SK-N-SH treated with all-trans-retinoic acid at 6 μM for 48 hours (cell line): ENCODE measurements around the gene SEMA3G.

Source experiments
- ATAC-seq: fragments of 200-7000 bp; cut with Tn5 transposase; 3 replicates; pipeline ENCODE4 v1.9.1; 2020; ENCODE audit warnings: mild to moderate bottlenecking, moderate library complexity
- ARNTL ChIP-seq: fragments of 450-650 bp; formaldehyde crosslinking; IDR thresholded peaks from 2 replicates; pipeline ENCODE4 v1.5.0; 2020; ENCODE audit warnings: low read depth, mild to moderate bottlenecking, moderate library complexity, borderline replicate concordance
- BACH2 ChIP-seq: fragments of 250-450 bp; sonication (Bioruptor Pico); IDR thresholded peaks from 2 replicates; pipeline ENCODE4 v1.9.0; 2021; ENCODE audit warnings: mild to moderate bottlenecking, borderline replicate concordance
- CREB5 ChIP-seq: fragments of 250-450 bp; sonication (Bioruptor Pico); IDR thresholded peaks from 2 replicates; pipeline ENCODE4 v1.5.1; 2020; ENCODE audit warnings: low read depth, mild to moderate bottlenecking, moderate library complexity
- CSDC2 ChIP-seq: fragments of 250-450 bp; sonication (Bioruptor Pico); IDR thresholded peaks from 2 replicates; pipeline ENCODE4 v1.5.0; 2020; ENCODE audit warnings: mild to moderate bottlenecking, moderate library complexity
- CSRNP3 ChIP-seq: fragments of 250-450 bp; sonication (Bioruptor Pico); IDR thresholded peaks from 2 replicates; pipeline ENCODE4 v1.5.1; 2021; ENCODE audit warnings: mild to moderate bottlenecking, moderate library complexity
- ESRRG ChIP-seq: fragments of 250-450 bp; sonication (Bioruptor Pico); IDR thresholded peaks from 2 replicates; pipeline ENCODE4 v1.6.1; 2021; ENCODE audit warnings: mild to moderate bottlenecking
- GLIS3 ChIP-seq: fragments of 250-450 bp; sonication (Bioruptor Pico); IDR thresholded peaks from 2 replicates; pipeline ENCODE4 v1.5.0; 2020; ENCODE audit warnings: mild to moderate bottlenecking, moderate library complexity
- ISL1 ChIP-seq: fragments of 250-450 bp; sonication (Bioruptor Pico); IDR thresholded peaks from 2 replicates; pipeline ENCODE4 v2.1.2; 2022; ENCODE audit warnings: mild to moderate bottlenecking, moderate library complexity
- OSR1 ChIP-seq: fragments of 250-450 bp; sonication (Bioruptor Pico); IDR thresholded peaks from 2 replicates; pipeline ENCODE4 v1.8.0; 2022; ENCODE audit warnings: moderate library complexity, mild to moderate bottlenecking, inconsistent platforms
- PATZ1 ChIP-seq: fragments of 250-450 bp; sonication (Bioruptor Pico); IDR thresholded peaks from 2 replicates; pipeline ENCODE4 v1.8.0; 2020; ENCODE audit warnings: mild to moderate bottlenecking, moderate library complexity, borderline replicate concordance
- POU6F1 ChIP-seq: fragments of 250-450 bp; sonication (Bioruptor Pico); IDR thresholded peaks from 2 replicates; pipeline ENCODE4 v1.8.0; 2021; ENCODE audit warnings: low read depth, mild to moderate bottlenecking, moderate library complexity, borderline replicate concordance
- PPARA ChIP-seq: fragments of 250-450 bp; sonication (Bioruptor Pico); IDR thresholded peaks from 2 replicates; pipeline ENCODE4 v1.5.0; 2020; ENCODE audit warnings: mild to moderate bottlenecking, borderline replicate concordance
- RARB ChIP-seq: fragments of 250-450 bp; sonication (Bioruptor Pico); IDR thresholded peaks from 2 replicates; pipeline ENCODE4 v1.8.0; 2021; ENCODE audit warnings: mild to moderate bottlenecking, moderate library complexity
- SNAI2 ChIP-seq: fragments of 250-450 bp; sonication (Bioruptor Pico); IDR thresholded peaks from 2 replicates; pipeline ENCODE4 v1.5.0; 2020; ENCODE audit warnings: mild to moderate bottlenecking, moderate library complexity
- TCF4 ChIP-seq: fragments of 250-450 bp; sonication (Bioruptor Pico); IDR thresholded peaks from 2 replicates; pipeline ENCODE4 v1.8.0; 2021; ENCODE audit warnings: mild to moderate bottlenecking, moderate library complexity, borderline replicate concordance
- TSHZ2 ChIP-seq: fragments of 250-450 bp; sonication (Bioruptor Pico); IDR thresholded peaks from 2 replicates; pipeline ENCODE4 v1.5.0; 2020; ENCODE audit warnings: mild to moderate bottlenecking, moderate library complexity
- ZC3H10 ChIP-seq: fragments of 250-450 bp; sonication (Bioruptor Pico); IDR thresholded peaks from 2 replicates; pipeline ENCODE4 v1.5.1; 2021; ENCODE audit warnings: mild to moderate bottlenecking, moderate library complexity
- ZFP3 ChIP-seq: fragments of 250-450 bp; sonication (Bioruptor Pico); IDR thresholded peaks from 2 replicates; pipeline ENCODE4 v1.5.0; 2020; ENCODE audit warnings: mild to moderate bottlenecking, moderate library complexity
- ZNF565 ChIP-seq: fragments of 450-650 bp; formaldehyde crosslinking; conservative IDR thresholded peaks from 2 replicates; pipeline ENCODE4 v1.5.0; 2020; ENCODE audit warnings: low read depth, mild to moderate bottlenecking, moderate library complexity
- ZNF70 ChIP-seq: fragments of 450-650 bp; formaldehyde crosslinking; IDR thresholded peaks from 2 replicates; pipeline ENCODE4 v1.5.0; 2020; ENCODE audit warnings: mild to moderate bottlenecking, moderate library complexity
- ZNF8 ChIP-seq: fragments of 450-650 bp; formaldehyde crosslinking; IDR thresholded peaks from 2 replicates; pipeline ENCODE4 v1.5.0; 2020; ENCODE audit warnings: mild to moderate bottlenecking, moderate library complexity

Gene SEMA3G

GRCh38 chr3:52393959-52394670, 50.8 kb downstream of the SEMA3G start:
- no peak for ATAC-seq
- TF ChIP-seq GLIS3 (CRISPR knock-in tag) (no peak), PPARA (CRISPR knock-in tag) (no peak), ZNF70 (CRISPR knock-in tag) (no peak), CSRNP3 (CRISPR knock-in tag) (no peak), RARB (CRISPR knock-in tag) (no peak), ARNTL (CRISPR knock-in tag) (no peak), CREB5 (CRISPR knock-in tag) (no peak), ISL1 (CRISPR knock-in tag) (no peak), TCF4 (CRISPR knock-in tag) (no peak), CSDC2 (CRISPR knock-in tag) (no peak), ZFP3 (CRISPR knock-in tag) (no peak), ESRRG (no peak), ZNF565 (no peak), PATZ1 (CRISPR knock-in tag) (no peak), ZNF8 (CRISPR knock-in tag) (no peak), ZC3H10 (CRISPR knock-in tag) (no peak), TSHZ2 (no peak), POU6F1 (no peak), OSR1 (CRISPR knock-in tag) (no peak)
- TF ChIP-seq, all 23 proteins: peak for 0

GRCh38 chr3:52393131-52393807, 51.6 kb downstream of the SEMA3G start:
- no peak for ATAC-seq
- TF ChIP-seq ESRRG (no peak), ARNTL (CRISPR knock-in tag) (no peak), ZFP3 (CRISPR knock-in tag) (no peak), TSHZ2 (no peak), ZC3H10 (CRISPR knock-in tag) (no peak), PPARA (CRISPR knock-in tag) (no peak), SNAI2 (CRISPR knock-in tag) (no peak), TCF4 (CRISPR knock-in tag) (no peak), CSRNP3 (CRISPR knock-in tag) (no peak), BACH2 (CRISPR knock-in tag) (no peak), RARB (CRISPR knock-in tag) (no peak), ZNF70 (CRISPR knock-in tag) (no peak), ZNF8 (CRISPR knock-in tag) (no peak), PATZ1 (CRISPR knock-in tag) (no peak), ISL1 (CRISPR knock-in tag) (no peak)
